Naive thymus-derived CD8-positive, alpha-beta T cell (primary cell): ENCODE measurements around the gene TAS2R60. TPM values are rescaled to one million over a fixed set of nuclear protein-coding genes. Genes with fewer than 3 reads are reported as not detected.
A peak's percentile ranks its signal among the peaks of the same experiment; 100 is the strongest.
"Not testable (repeated sequence)": the region's sequence is repeated elsewhere in the genome, so short reads cannot be mapped to it uniquely, and the experiment has no call there.

Source experiments
- ATAC-seq, 2 donors: fragments of 150-1000 bp; cut with Tn5 transposase in 1 of 2; sonication (Bioruptor Pico), chemical (Tn5 transposase) in 1 of 2; 1 replicate in 1 of 2; 2 replicates in 1 of 2; pipeline ENCODE4 v1.10.0; 2021; ENCODE audit warnings: mild to moderate bottlenecking in 2 of 2, moderate library complexity in 2 of 2
- POLR2A ChIA-PET: fragments of 350-600 bp; sonication (Branson Sonifier 250); formaldehyde crosslinking; loops from one replicate; lab custom pipeline; 2021; ENCODE audit warnings: antibody characterized with exemption; lab: Charles Lee
- DNase-seq, 10 donors: peaks; one replicate each; pipeline versions ENCODE4 v3.0.0 to v3.0.0-alpha.2; 2020 to 2022
- H3K27ac Mint-ChIP-seq, 10 donors: one replicate each; pipeline ENCODE4 v1.8.0; 2020 to 2022; ENCODE audit warnings: mild to moderate bottlenecking in 10 of 10, mixed read lengths in 10 of 10, moderate library complexity in 4 of 10, inconsistent platforms in 1 of 10
- H3K27me3 Mint-ChIP-seq, 5 donors: one replicate each; pipeline ENCODE4 v1.8.0; 2021 to 2022; ENCODE audit warnings: mixed read lengths in 5 of 5
- H3K36me3 Mint-ChIP-seq, 3 donors: one replicate each; pipeline ENCODE4 v1.8.0; 2020 to 2022; ENCODE audit warnings: mixed read lengths in 3 of 3, mild to moderate bottlenecking in 2 of 3, inconsistent platforms in 1 of 3
- H3K4me1 Mint-ChIP-seq, 4 donors: one replicate each; pipeline ENCODE4 v1.8.0; 2021 to 2022; ENCODE audit warnings: mixed read lengths in 4 of 4
- H3K4me3 Mint-ChIP-seq, 10 donors: one replicate each; pipeline ENCODE4 v1.8.0; 2020 to 2022; ENCODE audit warnings: mild to moderate bottlenecking in 10 of 10, mixed read lengths in 10 of 10, moderate library complexity in 6 of 10, inconsistent platforms in 1 of 10
- H3K9me3 Mint-ChIP-seq, 9 donors: one replicate each; pipeline ENCODE4 v1.8.0; 2020 to 2022; ENCODE audit warnings: mixed read lengths in 9 of 9, mild to moderate bottlenecking in 3 of 9, inconsistent platforms in 1 of 9, moderate library complexity in 1 of 9
- polyA plus RNA-seq, 3 donors: library from polyadenylated mRNA; unstranded; fragments of 300-500 nt; fragmentation: Illumina TruSeq; gene quantifications; one replicate each; pipeline ENCODE4 v1.2.3, GENCODE V29; 2021
- total RNA-seq, 8 experiments: library from RNA in 2 of 8; stranded (reverse) in 2 of 8; gene quantifications; one replicate each; pipeline ENCODE4 v1.2.3 and lab custom pipeline; 2021 to 2026

TAS2R60 gene
- total and polyA plus RNA-seq, 5 experiments from 2014 or later: 0.23 to 1.0 (median 0.96) TPM; not detected in 2

DNA sequence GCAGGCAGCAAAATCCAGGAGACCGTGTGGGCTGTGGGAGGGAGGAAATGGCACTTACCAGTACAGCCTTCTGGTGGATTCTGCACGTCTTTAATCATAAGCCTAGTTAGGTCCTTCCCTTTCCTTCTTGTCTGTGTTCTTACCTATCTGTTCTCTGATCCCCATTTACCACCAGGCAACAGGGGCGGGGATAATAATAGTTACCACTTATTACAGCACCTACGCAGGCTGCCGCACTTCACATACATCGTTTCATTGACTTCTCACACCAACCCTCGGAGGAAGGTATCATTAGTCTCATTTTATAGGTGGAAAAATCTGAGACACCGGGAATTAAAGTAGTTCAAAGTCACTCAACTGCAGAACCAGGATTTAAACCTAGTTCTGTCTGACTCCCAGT is 30.1 kb upstream of the TAS2R60 start:
- H3K4me1 Mint-ChIP-seq: peaks cover 31 to 62% (median 50%) of the 10 kb centered on the region in 4 donors
- no peaks in the 10 kb centered on the region for H3K9me3 Mint-ChIP-seq
- POLR2A ChIA-PET: interaction anchor here (0.6 to 1.3 kb wide), 2 partner anchors 10 to 20 kb away, joined by 4 to 8 read pairs; no protein-coding TSS in a partner anchor
- H3K4me3 Mint-ChIP-seq: no peak overlapping the region
- peaks cover 0 to 43% (median 7%) of the 10 kb centered on the region in 3 donors for H3K36me3 Mint-ChIP-seq
- DNase-seq (no peak), ATAC-seq (no peak)
- peaks cover 0 to 10% (median 0%) of the 10 kb centered on the region in 5 donors for H3K27me3 Mint-ChIP-seq
- peak overlapping the region in 1 of 10 donors; percentile 13 for H3K27ac Mint-ChIP-seq

DNA sequence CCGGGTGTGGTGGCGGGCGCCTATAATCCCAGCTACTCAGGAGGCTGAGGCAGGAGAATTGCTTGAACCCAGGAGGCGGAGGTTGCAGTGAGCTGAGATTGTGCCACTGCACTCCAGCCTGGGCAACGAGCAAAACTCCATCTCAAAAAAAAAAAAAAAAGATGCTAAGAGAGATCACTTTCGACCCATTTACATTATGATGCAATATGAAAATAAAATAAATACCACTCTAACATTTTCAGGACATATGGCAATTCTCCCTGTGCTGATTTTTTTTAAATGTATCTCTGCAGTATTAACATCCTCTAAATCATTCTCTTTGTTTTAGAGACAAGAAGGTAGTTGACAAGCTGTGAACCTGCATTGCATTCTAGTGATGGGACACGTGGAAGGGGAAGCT is 28.0 kb upstream of the TAS2R60 start:
- not testable (repeated sequence) for H3K27me3 Mint-ChIP-seq, DNase-seq, H3K9me3 Mint-ChIP-seq, ATAC-seq, H3K4me3 Mint-ChIP-seq
- POLR2A ChIA-PET: interaction anchor here (0.9 to 2.8 kb wide), 3 partner anchors 8 to 154 kb away, joined by 3 to 14 read pairs (median 6); partner anchors contain the start of gene EPHA1
- Mint-ChIP-seq H3K4me1 (peaks cover 33 to 67% (median 41%) of the 10 kb centered on the region in 4 donors), H3K36me3 (peaks cover 0 to 60% (median 17%) of the 10 kb centered on the region in 3 donors), H3K27ac (peak overlapping the region in 2 of 10 donors; percentile 37 to 53)

DNA sequence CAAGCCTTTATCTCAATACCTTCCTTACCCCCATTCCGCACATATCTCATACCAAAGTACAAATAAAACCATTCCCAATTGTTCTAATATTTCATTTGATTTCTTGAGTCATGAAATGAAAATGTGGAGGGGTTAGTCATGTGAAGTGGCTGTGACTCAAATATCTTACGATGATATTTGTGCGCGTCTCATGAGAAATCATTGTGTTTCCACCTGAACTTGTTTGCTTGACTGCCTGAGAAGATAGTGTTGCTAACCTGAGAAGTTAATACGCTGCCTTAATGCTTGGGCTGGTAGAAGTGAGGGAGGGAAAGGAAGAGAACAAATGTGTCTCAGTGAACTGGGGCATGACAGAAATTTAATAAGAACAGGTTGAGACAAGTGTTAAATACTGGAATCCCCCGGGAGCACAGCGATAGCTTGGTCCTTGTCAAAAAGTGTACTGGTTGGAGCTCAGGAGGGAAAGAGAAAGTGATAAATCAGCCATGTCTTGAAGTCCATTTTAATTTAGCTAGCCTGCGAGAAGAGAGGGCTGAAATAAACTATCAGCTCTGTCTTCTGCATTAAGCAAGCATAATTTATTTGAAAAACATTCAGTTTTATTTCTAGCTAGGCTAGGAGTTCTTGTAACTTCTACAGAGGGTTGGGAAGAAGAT is 27.4 kb upstream of the TAS2R60 start:
- Mint-ChIP-seq H3K36me3 (peaks cover 0 to 63% (median 23%) of the 10 kb centered on the region in 3 donors), H3K4me1 (peaks cover 29 to 61% (median 37%) of the 10 kb centered on the region in 4 donors), H3K9me3 (no peaks in the 10 kb centered on the region), H3K27me3 (peaks cover 0 to 3% (median 0%) of the 10 kb centered on the region in 5 donors), H3K4me3 (no peak overlapping the region), H3K27ac (no peak overlapping the region)
- ATAC-seq: no peak
- POLR2A ChIA-PET: interaction anchor here (0.9 to 2.8 kb wide), 4 partner anchors 8 to 183 kb away, joined by 3 to 14 read pairs (median 4); partner anchors contain the start of gene EPHA1
- DNase-seq: no peak

DNA sequence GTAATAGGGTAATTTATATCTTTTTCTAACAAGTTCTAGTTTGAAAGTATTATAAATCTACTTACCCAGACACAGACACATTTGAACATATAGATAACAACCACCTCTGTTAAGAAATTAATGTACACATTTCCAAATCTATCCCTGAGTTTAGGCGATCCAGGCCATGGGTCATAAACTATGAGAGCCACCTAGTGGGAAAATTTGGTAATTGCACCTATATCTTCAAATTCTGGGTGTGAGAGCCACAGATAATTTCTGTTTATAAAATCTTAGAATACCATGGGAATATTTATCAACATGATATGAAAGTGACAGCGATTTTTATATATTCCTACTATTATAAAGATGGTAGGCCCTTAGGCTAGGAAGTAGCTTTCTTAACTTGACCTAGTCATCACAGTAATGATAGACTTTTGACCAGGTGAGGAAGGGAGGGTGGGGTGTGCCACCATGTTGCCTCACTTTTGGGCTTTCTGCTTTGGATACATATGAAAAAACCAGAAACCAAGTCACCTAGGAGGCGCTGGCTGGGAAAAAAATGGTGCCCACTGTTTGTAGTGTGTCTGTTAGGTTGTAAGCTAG is 26.6 kb upstream of the TAS2R60 start:
- ATAC-seq (no peak), DNase-seq (peak in 5 of 10 donors; percentile 28 to 67 (median 58))
- Mint-ChIP-seq H3K36me3 (peaks cover under 1 to 69% (median 27%) of the 10 kb centered on the region in 3 donors), H3K9me3 (no peaks in the 10 kb centered on the region), H3K27me3 (peaks cover 0 to 3% (median 0%) of the 10 kb centered on the region in 5 donors), H3K4me1 (peaks cover 26 to 55% (median 30%) of the 10 kb centered on the region in 4 donors), H3K4me3 (no peak overlapping the region), H3K27ac (peak overlapping the region in 1 of 10 donors; percentile 25)
- POLR2A ChIA-PET: interaction anchor here (0.6 to 2.8 kb wide), 7 partner anchors 9 to 184 kb away, joined by 3 to 14 read pairs (median 3); partner anchors contain the start of gene EPHA1

DNA sequence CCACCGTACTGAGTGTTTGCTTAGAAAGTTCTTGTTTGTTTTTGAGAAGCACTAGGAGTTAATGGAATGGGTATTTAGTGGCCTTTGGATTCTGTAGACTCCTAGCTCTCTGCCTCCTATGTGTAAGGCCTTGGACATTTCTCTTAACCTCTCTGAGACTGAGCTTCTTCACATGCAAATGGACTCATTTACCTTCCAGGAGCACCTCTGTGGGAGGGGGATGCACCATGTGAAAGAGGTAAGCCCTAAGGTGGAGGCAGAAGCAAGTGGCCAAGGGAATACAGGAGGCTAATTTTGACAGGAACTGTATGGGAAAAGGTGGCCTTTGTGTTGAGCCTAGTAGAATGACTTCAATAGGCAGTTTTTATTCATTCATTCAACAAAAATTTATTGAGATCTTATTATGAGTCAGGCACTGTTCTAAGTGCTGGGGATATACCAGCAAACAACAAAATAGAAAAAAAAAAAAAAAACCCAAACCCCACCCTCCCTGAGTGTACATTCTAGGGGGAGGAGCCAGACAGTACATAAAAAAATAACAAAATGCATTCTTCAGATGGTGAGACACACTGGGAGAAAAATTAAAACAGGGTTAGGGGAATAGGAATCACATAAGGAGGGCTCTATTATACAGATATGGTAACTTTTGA is 25.4 kb upstream of the TAS2R60 start:
- peak overlapping the region in 4 of 10 donors; percentile 6 to 53 (median 43) for H3K27ac Mint-ChIP-seq
- peaks cover 9 to 79% (median 35%) of the 10 kb centered on the region in 3 donors for H3K36me3 Mint-ChIP-seq
- POLR2A ChIA-PET: interaction anchor here (0.8 to 2.8 kb wide), 3 partner anchors 10 to 38 kb away, joined by 3 to 14 read pairs (median 9); partner anchors contain the start of gene EPHA1

DNA sequence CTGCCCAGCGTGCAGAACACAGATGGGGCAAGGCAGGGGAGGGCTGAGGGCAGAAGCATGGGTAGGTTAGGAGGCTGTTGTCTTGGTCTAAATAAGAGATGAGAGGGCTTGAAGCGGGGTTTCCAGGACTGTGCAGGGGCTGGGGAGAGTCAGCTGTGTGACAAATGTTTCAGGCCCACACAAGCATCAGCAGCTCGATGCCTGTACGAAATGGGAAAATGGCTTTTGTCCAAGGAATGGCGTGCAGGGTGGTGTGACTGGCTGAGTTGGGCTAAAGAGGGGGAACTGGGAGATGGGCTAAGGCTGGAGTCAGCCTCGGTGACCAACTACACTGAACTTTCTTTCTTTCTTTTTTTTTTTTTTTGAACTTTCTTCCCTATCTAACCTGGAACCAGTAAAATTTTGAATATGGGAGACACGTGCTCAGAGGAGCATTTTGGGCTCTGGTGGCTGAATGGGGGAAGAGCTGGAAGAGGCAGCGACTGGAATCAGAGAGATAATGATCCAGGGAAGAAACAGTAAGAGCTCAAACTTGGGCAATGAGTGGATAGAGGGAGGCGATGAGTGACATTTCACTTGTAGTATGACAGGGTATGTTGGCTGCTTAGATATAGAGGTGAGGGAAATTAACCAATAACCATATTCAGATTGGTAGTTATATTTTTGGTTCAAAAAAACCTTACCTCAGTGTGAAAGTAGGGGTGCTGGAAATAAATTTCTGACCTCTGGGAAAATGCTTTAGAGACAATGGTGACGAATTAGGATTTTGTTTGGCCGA is 24.4 kb upstream of the TAS2R60 start:
- H3K4me3 Mint-ChIP-seq: no peak overlapping the region
- H3K27me3 Mint-ChIP-seq: peaks cover 0 to 1% (median 0%) of the 10 kb centered on the region in 5 donors
- no peaks in the 10 kb centered on the region for H3K9me3 Mint-ChIP-seq
- no peak for ATAC-seq
- H3K36me3 Mint-ChIP-seq: peaks cover 9 to 82% (median 38%) of the 10 kb centered on the region in 3 donors
- POLR2A ChIA-PET: interaction anchor here (0.7 kb wide), 1 partner anchor 28 kb away, joined by 3 read pairs; no protein-coding TSS in a partner anchor
- H3K4me1 Mint-ChIP-seq: peaks cover 12 to 46% (median 25%) of the 10 kb centered on the region in 4 donors
- peak overlapping the region in 3 of 10 donors; percentile 24 to 77 (median 39) for H3K27ac Mint-ChIP-seq
- DNase-seq: no peak

More for the DNA sequence above, 25.4 kb upstream of the TAS2R60 start:
- Mint-ChIP-seq H3K4me1 (peaks cover 16 to 52% (median 25%) of the 10 kb centered on the region in 4 donors), H3K27me3 (peaks cover 0 to 3% (median 0%) of the 10 kb centered on the region in 5 donors), H3K9me3 (no peaks in the 10 kb centered on the region), H3K4me3 (no peak overlapping the region)
- no peak for ATAC-seq
- no peak for DNase-seq

DNA sequence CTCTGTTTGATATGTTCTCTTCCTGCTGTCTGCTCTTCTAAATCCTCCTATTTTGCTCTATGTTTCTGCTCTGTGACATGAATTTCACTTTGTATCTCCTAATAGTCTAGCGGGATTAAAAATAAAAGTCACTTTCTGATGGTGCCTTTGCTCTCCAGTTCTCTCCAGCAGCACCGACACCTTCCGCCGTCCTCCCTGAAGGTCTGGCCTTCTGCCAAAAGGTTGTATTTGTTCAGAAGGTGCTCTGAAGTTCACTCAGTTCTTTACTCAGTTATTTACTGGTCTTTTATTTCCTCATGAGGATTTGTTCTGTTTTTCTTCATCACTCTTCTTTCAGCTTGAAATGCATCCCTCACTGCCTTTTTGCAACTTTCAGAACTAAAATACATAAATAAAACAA is 23.4 kb upstream of the TAS2R60 start:
- peak in 4 of 10 donors; percentile 29 to 72 (median 37) for DNase-seq
- no peaks in the 10 kb centered on the region for H3K9me3 Mint-ChIP-seq
- H3K27me3 Mint-ChIP-seq: peaks cover 0 to 1% (median 0%) of the 10 kb centered on the region in 5 donors
- H3K27ac Mint-ChIP-seq: peak overlapping the region in 5 of 10 donors; percentile 9 to 77 (median 39)
- H3K4me1 Mint-ChIP-seq: peaks cover 8 to 46% (median 25%) of the 10 kb centered on the region in 4 donors
- POLR2A ChIA-PET: no interaction called here
- ATAC-seq: no peak
- H3K4me3 Mint-ChIP-seq: peak overlapping the region in 4 of 10 donors; percentile 3 to 48 (median 46)
- peaks cover 9 to 74% (median 35%) of the 10 kb centered on the region in 3 donors for H3K36me3 Mint-ChIP-seq

DNA sequence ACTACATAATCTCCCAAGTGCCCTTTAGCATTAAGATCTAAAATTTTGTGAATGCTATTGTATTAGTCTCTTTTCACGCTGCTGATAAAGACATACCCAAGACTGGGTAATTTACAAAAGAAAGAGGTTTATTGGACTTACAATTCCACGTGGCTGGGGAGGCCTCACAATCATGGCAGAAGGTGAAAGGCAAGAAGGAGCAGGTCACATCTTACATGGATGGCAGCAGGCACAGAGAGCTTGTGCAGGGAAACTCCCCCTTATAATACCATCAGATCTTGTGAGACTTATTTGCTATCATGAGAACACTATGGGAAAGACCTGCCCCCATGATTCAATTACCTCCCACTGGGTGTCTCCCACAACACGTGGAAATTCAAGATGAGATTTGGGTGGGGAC is 22.6 kb upstream of the TAS2R60 start:
- H3K27me3 Mint-ChIP-seq, H3K27ac Mint-ChIP-seq, POLR2A ChIA-PET, ATAC-seq, H3K4me3 Mint-ChIP-seq, DNase-seq, H3K9me3 Mint-ChIP-seq: not testable (repeated sequence)
- Mint-ChIP-seq H3K4me1 (peaks cover 7 to 42% (median 23%) of the 10 kb centered on the region in 4 donors), H3K36me3 (peaks cover 9 to 66% (median 31%) of the 10 kb centered on the region in 3 donors)

DNA sequence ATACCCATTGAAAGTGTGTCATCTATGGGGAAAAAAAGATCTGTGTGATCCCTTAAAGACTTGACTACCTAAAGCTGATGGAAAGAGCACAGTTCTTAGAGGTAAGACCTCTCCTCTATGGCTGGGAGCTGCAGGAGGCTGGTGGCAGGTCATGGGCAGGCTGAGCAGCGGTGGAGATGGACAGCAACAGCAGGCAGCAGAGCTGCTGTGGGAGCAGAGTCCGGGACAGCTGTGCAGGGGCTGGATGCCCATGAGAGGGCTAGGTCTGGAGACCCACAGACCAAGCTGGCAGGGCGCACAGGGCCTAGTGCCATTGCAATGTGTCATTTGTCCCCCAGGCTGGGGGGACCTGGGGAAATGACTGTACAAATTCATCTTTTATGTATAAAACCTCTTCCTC is 21.2 kb upstream of the TAS2R60 start:
- no peaks in the 10 kb centered on the region for H3K9me3 Mint-ChIP-seq
- POLR2A ChIA-PET: no interaction called here
- ATAC-seq (no peak), DNase-seq (no peak)
- peak overlapping the region in 2 of 10 donors; percentile 4 to 18 for H3K27ac Mint-ChIP-seq
- H3K4me3 Mint-ChIP-seq: no peak overlapping the region
- H3K4me1 Mint-ChIP-seq: peaks cover 8 to 43% (median 28%) of the 10 kb centered on the region in 4 donors
- no peaks in the 10 kb centered on the region for H3K27me3 Mint-ChIP-seq
- peaks cover 9 to 64% (median 31%) of the 10 kb centered on the region in 3 donors for H3K36me3 Mint-ChIP-seq

DNA sequence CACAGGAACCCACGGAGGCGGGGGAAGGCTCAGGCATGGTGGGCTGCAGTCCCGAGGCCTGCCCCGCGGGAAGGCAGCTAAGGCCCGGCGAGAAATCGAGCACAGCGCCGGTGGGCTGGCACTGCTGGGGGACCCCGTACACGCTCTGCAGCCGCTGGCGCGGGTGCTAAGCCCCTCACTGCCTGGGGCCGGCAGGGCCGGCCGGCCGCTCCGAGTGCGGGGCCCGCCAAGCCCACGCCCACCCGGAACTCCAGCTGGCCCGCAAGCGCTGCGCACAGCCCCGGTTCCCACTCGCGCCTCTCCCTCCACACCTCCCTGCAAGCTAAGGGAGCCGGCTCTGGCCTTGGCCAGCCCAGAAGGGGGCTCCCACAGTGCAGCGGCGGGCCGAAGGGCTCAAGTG is 18.8 kb upstream of the TAS2R60 start:
- H3K4me3 Mint-ChIP-seq, H3K27me3 Mint-ChIP-seq, DNase-seq, H3K27ac Mint-ChIP-seq, H3K9me3 Mint-ChIP-seq, ATAC-seq, POLR2A ChIA-PET: not testable (repeated sequence)
- H3K4me1 Mint-ChIP-seq: peaks cover 8 to 31% (median 19%) of the 10 kb centered on the region in 4 donors
- H3K36me3 Mint-ChIP-seq: peaks cover 9 to 45% (median 31%) of the 10 kb centered on the region in 3 donors

DNA sequence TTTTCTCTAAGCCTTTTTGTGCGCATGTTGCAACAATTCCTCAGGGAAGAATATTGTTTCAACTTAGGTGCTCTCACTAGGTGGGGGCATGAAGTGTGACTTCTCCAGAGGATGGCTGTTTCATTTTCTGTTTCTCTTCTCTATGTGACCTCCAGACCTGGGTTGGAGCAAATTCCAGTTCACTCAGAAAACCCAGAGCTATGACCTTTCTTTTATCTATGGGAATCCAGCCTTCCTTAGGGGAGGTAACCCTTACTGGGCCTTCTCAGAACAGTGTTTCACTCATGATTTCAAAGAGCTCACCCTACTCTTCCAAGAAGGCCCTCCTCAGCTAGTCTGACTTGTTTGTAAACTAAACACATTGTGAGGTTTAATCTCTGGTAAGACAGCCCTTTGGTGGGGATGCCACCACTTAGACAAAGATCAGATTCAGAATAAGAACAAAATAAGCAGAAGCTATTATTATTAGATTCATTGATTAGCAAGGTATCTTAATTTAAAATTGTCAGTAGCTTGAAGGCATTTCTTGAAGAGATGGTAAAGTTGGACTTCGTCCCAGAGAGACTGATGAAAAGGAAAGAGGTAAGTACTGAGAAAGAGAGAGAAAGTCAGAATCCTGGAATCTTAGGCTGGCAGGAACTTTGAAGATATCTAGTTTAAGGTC is 16.6 kb upstream of the TAS2R60 start:
- Mint-ChIP-seq H3K36me3 (peaks cover 9 to 37% (median 15%) of the 10 kb centered on the region in 3 donors), H3K27ac (peak overlapping the region in 8 of 10 donors; percentile 4 to 91 (median 55)), H3K4me3 (no peak overlapping the region), H3K27me3 (no peaks in the 10 kb centered on the region), H3K9me3 (no peaks in the 10 kb centered on the region), H3K4me1 (peaks cover 5 to 38% (median 14%) of the 10 kb centered on the region in 4 donors)
- no peak for ATAC-seq
- DNase-seq: no peak
- POLR2A ChIA-PET: interaction anchor here (0.8 kb wide), 1 partner anchor 181 kb away, joined by 3 read pairs; no protein-coding TSS in a partner anchor
